AG10803 (cell line): ENCODE measurements around the gene QARS1.

ENCODE experiments used
- DNase-seq: peaks from one replicate; pipeline ENCODE4 v3.0.0; 2010; ENCODE audit warnings: low read depth
- H3K4me3 ChIP-seq: 2 replicates; pipeline ENCODE4 v1.5.1; 2011; ENCODE audit warnings: mild to moderate bottlenecking, low read length, control low read depth
- CTCF ChIP-seq: conservative IDR thresholded peaks from 2 replicates; pipeline ENCODE4 v1.5.1; 2011; ENCODE audit warnings: mild to moderate bottlenecking, low read length, control low read depth, inconsistent platforms

Gene QARS1

GRCh38 chr3:49108346-49108745 is 3.8 kb upstream of the QARS1 start:
- no peak overlapping the region for H3K4me3 ChIP-seq
- DNase-seq = no peak
- no peak for TF ChIP-seq CTCF

- no peak for TF ChIP-seq CTCF
- no peak for DNase-seq
- H3K4me3 ChIP-seq = peak overlapping the region; percentile 96
Measured at GRCh38 chr3:49104052-49104426, 518 bp downstream of the QARS1 start.

- no peak for TF ChIP-seq CTCF
- no peak overlapping the region for H3K4me3 ChIP-seq
- DNase-seq = no peak
Measured at GRCh38 chr3:49100046-49100615, 4.4 kb downstream of the QARS1 start.

- TF ChIP-seq CTCF = no peak
- no peak for DNase-seq
- no peak overlapping the region for H3K4me3 ChIP-seq
Measured at GRCh38 chr3:49098910-49099630, 5.5 kb downstream of the QARS1 start.

GRCh38 chr3:49098429-49098828 is 6.1 kb downstream of the QARS1 start:
- TF ChIP-seq CTCF = no peak
- no peak for DNase-seq

GRCh38 chr3:49093853-49094767 is 10.4 kb downstream of the QARS1 start, which contains the start of gene QRICH1:
QRICH1 (minus strand) TSS chr3:49094071; CDS start chr3:49077017, 17,054 bp downstream.
- peak within 1 kb of the TSS; percentile 96 for H3K4me3 ChIP-seq
- peak; percentile 98 for DNase-seq
- peak; percentile 74 for TF ChIP-seq CTCF

More at GRCh38 chr3:49098429-49098828, 6.1 kb downstream of the QARS1 start:
- no peak overlapping the region for H3K4me3 ChIP-seq
